LNCAP (cell line): ENCODE results near the gene ADAM22.

Source experiments
- TF ChIP-seq, protein P1 (sequence below): fragments of 450-650 bp; IDR thresholded peaks from 2 replicates; pipeline ENCODE4 v1.5.1; 2017; ENCODE audit warnings: mild to moderate bottlenecking

Gene ADAM22, protein sequence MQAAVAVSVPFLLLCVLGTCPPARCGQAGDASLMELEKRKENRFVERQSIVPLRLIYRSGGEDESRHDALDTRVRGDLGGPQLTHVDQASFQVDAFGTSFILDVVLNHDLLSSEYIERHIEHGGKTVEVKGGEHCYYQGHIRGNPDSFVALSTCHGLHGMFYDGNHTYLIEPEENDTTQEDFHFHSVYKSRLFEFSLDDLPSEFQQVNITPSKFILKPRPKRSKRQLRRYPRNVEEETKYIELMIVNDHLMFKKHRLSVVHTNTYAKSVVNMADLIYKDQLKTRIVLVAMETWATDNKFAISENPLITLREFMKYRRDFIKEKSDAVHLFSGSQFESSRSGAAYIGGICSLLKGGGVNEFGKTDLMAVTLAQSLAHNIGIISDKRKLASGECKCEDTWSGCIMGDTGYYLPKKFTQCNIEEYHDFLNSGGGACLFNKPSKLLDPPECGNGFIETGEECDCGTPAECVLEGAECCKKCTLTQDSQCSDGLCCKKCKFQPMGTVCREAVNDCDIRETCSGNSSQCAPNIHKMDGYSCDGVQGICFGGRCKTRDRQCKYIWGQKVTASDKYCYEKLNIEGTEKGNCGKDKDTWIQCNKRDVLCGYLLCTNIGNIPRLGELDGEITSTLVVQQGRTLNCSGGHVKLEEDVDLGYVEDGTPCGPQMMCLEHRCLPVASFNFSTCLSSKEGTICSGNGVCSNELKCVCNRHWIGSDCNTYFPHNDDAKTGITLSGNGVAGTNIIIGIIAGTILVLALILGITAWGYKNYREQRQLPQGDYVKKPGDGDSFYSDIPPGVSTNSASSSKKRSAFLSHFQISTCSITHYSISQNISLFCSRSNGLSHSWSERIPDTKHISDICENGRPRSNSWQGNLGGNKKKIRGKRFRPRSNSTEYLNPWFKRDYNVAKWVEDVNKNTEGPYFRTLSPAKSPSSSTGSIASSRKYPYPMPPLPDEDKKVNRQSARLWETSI

DNA sequence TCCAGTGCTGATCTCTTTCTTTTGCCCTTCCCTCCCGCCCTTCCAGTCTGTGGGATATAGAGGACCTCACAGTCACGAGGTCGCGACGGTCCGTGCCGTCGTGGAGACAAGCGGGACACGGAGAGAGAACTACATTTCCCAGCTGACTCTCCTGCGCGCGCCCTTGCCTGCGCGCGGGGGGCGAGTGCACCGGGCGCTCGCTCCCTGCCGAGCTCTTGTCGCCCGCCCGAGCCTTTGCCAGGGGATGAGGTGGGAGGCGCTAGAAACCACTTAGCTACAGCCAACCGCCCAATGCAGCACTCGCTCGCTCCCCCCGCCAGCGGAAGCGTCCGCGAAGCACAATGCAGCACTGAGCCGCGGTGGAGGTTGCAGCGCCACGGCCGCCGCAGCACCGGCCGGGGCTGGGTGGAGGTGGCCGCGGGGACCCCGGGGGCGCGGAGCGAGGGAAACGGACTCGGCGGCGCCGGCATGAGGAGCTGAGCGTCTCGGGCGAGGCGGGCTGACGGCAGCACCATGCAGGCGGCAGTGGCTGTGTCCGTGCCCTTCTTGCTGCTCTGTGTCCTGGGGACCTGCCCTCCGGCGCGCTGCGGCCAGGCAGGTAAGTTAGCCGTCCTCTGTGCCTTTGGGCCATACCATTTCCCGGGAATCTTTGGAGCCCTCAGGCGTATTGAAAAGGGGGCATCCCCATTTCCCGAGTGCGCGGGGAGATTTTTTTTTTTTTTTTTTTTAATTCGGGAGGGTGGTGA, at the start of gene ADAM22:
TSS of gene ADAM22 (plus strand) at position 299 of the 746 bp plus-strand sequence. CDS start at position 514, 215 bp downstream.
- TF ChIP-seq, protein P1, sequence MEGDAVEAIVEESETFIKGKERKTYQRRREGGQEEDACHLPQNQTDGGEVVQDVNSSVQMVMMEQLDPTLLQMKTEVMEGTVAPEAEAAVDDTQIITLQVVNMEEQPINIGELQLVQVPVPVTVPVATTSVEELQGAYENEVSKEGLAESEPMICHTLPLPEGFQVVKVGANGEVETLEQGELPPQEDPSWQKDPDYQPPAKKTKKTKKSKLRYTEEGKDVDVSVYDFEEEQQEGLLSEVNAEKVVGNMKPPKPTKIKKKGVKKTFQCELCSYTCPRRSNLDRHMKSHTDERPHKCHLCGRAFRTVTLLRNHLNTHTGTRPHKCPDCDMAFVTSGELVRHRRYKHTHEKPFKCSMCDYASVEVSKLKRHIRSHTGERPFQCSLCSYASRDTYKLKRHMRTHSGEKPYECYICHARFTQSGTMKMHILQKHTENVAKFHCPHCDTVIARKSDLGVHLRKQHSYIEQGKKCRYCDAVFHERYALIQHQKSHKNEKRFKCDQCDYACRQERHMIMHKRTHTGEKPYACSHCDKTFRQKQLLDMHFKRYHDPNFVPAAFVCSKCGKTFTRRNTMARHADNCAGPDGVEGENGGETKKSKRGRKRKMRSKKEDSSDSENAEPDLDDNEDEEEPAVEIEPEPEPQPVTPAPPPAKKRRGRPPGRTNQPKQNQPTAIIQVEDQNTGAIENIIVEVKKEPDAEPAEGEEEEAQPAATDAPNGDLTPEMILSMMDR, result peak; percentile 24; the same call in 1 of the 2 replicates

- TF ChIP-seq, protein P1, result no peak
Observed at GRCh38 chr7:87885018-87885417, 49.0 kb upstream of the ADAM22 start.

DNA sequence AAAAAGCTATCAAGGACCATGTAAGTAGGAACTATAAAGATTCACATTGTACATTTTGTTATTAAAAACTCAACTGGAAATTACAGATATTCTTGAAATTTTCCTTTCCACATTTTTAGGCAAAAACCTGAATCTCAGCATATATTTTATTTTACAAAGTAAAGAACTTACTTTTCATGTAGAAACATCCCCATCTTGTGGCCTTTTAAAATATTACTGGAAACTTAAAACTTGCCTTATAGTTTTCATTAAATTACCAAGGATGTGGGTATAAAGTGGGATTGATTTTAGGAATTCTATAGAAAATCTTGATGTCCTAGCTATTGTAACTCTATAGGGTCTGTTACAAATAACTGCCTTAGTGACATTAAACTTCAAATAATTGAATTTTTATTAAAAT, 47.2 kb upstream of the ADAM22 start:
- TF ChIP-seq, protein P1, result peak; percentile 47

DNA sequence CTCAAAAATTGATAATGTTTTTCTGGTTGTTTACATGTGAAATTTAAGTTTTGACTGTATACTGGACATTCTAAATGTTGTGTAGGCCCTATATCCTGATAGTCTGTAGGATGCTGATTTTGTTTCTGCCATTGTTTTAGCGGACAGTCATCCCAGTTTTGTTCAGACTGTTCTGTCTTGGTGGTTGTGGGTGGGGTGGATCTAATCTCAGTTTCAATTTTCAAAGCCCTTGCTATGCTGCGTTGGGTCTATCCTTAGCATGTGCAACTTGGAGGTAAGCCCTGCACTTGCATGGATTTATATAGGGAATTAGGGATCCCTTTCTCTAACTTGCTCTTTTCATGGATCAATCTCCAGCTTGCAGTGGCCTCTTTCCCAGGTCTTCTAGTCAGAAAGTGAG, 38.7 kb upstream of the ADAM22 start:
- TF ChIP-seq, protein P1, result no peak

- TF ChIP-seq, protein P1, result no peak
Observed at GRCh38 chr7:87899255-87899654, 34.8 kb upstream of the ADAM22 start.

- TF ChIP-seq, protein P1, result no peak
Observed at GRCh38 chr7:87912121-87912520, 21.9 kb upstream of the ADAM22 start.

GRCh38 chr7:87918740-87919139, 15.3 kb upstream of the ADAM22 start:
- TF ChIP-seq, protein P1, result no peak
